ENCODE measurements around the gene EXOC2. TPM values are rescaled to one million over a fixed set of nuclear protein-coding genes. Genes with fewer than 3 reads are reported as not detected.

Gene EXOC2
- total and polyA plus RNA-seq, 10 of the 15 experiments (the other 5 are each of a cell fraction or from before 2014, with no cell fraction given) = 8.7 to 32.8 (median 20.7) TPM

DNA sequence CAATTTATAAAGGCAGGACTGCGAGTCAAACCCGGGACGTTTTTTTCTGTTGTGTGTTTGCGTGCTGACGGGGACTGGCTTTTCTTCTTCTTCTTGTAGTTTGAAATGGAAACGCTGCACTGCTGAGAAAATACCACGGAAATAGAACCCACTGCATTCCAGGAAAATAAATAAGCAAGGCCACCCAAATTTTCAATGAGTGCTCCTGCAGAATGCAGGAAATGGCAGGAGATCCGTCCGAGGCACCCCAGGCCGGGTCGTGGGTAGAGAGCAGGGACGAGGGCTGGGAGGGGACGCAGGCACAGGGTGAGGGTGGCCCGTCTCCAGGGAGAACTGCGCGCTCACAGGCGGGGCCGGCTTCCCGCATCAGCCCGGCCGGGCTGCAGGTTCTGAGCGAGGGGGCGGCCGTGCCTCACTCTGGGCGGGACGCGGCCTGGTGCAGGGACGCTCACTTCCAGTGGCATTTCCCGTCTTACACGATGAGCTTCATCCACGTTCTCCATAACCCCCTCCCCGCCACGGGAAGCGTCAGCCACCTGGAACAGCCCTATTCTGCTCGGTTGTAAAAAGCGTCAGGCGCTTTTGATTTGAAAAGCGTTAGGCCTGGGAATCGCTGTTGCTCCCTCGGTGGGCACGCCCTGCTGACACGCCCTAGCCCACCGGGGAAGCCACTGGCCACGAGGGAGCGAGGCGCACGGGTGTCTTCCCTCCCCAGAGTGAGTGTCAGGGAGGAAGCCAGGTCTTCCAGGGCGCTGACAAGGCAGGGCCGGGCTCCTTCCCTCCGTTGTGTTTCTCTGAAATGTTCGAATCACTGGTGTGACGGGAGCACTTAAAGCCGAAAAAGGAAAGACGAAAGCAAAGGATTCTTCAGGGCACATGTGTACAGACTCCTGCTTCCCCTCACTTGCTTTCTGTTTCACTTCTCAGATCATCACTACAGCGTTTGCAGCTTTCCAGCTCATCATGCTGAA, 17.9 kb upstream of the EXOC2 start (continued):
- no peak; the same call in 1 of the 2 replicates for TF ChIP-seq POLR2AphosphoS5 (IDR thresholded peaks at IDR 0.05; ENCODE audit: low read length)
- TF ChIP-seq NFYB (IDR thresholded peaks at IDR 0.05; ENCODE audit: insufficient read depth, low read depth, low read length) = no peak
- TF ChIP-seq TAF1 (IDR thresholded peaks at IDR 0.05; ENCODE audit: borderline replicate concordance, low read depth, low read length) = peak; percentile 33; the same call in 1 of the 2 replicates
- TF ChIP-seq NR2F1 (conservative IDR thresholded peaks at IDR 0.05) = no peak
- TF ChIP-seq PAX5 (IDR thresholded peaks at IDR 0.05; ENCODE audit: borderline replicate concordance, low read depth, low read length) = no peak
- TF ChIP-seq CHD4 (IDR thresholded peaks at IDR 0.05) = no peak
- peak; percentile 77 for TF ChIP-seq CREB1 (IDR thresholded peaks at IDR 0.05; ENCODE audit: low read depth)
- TF ChIP-seq, protein P1, sequence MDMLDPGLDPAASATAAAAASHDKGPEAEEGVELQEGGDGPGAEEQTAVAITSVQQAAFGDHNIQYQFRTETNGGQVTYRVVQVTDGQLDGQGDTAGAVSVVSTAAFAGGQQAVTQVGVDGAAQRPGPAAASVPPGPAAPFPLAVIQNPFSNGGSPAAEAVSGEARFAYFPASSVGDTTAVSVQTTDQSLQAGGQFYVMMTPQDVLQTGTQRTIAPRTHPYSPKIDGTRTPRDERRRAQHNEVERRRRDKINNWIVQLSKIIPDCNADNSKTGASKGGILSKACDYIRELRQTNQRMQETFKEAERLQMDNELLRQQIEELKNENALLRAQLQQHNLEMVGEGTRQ (IDR thresholded peaks at IDR 0.05; ENCODE audit: borderline replicate concordance, low read depth, low read length) = no peak
- TF ChIP-seq STAT3 (IDR thresholded peaks at IDR 0.05; ENCODE audit: low read depth, low read length) = no peak
- TF ChIP-seq RCOR1 (conservative IDR thresholded peaks at IDR 0.05; ENCODE audit: low read depth, low read length) = no peak
- TF ChIP-seq, protein P2, sequence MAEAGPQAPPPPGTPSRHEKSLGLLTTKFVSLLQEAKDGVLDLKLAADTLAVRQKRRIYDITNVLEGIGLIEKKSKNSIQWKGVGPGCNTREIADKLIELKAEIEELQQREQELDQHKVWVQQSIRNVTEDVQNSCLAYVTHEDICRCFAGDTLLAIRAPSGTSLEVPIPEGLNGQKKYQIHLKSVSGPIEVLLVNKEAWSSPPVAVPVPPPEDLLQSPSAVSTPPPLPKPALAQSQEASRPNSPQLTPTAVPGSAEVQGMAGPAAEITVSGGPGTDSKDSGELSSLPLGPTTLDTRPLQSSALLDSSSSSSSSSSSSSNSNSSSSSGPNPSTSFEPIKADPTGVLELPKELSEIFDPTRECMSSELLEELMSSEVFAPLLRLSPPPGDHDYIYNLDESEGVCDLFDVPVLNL (IDR thresholded peaks at IDR 0.05; ENCODE audit: low read depth, low read length) = no peak
- no peak for TF ChIP-seq RAD21 (IDR thresholded peaks at IDR 0.05; ENCODE audit: insufficient read depth, low read depth, low read length)
- TF ChIP-seq, protein P3, sequence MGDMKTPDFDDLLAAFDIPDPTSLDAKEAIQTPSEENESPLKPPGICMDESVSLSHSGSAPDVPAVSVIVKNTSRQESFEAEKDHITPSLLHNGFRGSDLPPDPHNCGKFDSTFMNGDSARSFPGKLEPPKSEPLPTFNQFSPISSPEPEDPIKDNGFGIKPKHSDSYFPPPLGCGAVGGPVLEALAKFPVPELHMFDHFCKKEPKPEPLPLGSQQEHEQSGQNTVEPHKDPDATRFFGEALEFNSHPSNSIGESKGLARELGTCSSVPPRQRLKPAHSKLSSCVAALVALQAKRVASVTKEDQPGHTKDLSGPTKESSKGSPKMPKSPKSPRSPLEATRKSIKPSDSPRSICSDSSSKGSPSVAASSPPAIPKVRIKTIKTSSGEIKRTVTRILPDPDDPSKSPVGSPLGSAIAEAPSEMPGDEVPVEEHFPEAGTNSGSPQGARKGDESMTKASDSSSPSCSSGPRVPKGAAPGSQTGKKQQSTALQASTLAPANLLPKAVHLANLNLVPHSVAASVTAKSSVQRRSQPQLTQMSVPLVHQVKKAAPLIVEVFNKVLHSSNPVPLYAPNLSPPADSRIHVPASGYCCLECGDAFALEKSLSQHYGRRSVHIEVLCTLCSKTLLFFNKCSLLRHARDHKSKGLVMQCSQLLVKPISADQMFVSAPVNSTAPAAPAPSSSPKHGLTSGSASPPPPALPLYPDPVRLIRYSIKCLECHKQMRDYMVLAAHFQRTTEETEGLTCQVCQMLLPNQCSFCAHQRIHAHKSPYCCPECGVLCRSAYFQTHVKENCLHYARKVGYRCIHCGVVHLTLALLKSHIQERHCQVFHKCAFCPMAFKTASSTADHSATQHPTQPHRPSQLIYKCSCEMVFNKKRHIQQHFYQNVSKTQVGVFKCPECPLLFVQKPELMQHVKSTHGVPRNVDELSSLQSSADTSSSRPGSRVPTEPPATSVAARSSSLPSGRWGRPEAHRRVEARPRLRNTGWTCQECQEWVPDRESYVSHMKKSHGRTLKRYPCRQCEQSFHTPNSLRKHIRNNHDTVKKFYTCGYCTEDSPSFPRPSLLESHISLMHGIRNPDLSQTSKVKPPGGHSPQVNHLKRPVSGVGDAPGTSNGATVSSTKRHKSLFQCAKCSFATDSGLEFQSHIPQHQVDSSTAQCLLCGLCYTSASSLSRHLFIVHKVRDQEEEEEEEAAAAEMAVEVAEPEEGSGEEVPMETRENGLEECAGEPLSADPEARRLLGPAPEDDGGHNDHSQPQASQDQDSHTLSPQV (IDR thresholded peaks at IDR 0.05) = no peak
- TF ChIP-seq RBBP5 (conservative IDR thresholded peaks at IDR 0.05) = 0 out of 2 replicates have a peak, but pooled peaks have one; percentile 36
- no peak for TF ChIP-seq SMARCA5 (IDR thresholded peaks at IDR 0.05)
- TF ChIP-seq, protein P4, sequence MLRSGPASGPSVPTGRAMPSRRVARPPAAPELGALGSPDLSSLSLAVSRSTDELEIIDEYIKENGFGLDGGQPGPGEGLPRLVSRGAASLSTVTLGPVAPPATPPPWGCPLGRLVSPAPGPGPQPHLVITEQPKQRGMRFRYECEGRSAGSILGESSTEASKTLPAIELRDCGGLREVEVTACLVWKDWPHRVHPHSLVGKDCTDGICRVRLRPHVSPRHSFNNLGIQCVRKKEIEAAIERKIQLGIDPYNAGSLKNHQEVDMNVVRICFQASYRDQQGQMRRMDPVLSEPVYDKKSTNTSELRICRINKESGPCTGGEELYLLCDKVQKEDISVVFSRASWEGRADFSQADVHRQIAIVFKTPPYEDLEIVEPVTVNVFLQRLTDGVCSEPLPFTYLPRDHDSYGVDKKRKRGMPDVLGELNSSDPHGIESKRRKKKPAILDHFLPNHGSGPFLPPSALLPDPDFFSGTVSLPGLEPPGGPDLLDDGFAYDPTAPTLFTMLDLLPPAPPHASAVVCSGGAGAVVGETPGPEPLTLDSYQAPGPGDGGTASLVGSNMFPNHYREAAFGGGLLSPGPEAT (IDR thresholded peaks at IDR 0.05; ENCODE audit: low read depth) = peak; percentile 21; the same call in 1 of the 2 replicates
- TF ChIP-seq, protein P5, sequence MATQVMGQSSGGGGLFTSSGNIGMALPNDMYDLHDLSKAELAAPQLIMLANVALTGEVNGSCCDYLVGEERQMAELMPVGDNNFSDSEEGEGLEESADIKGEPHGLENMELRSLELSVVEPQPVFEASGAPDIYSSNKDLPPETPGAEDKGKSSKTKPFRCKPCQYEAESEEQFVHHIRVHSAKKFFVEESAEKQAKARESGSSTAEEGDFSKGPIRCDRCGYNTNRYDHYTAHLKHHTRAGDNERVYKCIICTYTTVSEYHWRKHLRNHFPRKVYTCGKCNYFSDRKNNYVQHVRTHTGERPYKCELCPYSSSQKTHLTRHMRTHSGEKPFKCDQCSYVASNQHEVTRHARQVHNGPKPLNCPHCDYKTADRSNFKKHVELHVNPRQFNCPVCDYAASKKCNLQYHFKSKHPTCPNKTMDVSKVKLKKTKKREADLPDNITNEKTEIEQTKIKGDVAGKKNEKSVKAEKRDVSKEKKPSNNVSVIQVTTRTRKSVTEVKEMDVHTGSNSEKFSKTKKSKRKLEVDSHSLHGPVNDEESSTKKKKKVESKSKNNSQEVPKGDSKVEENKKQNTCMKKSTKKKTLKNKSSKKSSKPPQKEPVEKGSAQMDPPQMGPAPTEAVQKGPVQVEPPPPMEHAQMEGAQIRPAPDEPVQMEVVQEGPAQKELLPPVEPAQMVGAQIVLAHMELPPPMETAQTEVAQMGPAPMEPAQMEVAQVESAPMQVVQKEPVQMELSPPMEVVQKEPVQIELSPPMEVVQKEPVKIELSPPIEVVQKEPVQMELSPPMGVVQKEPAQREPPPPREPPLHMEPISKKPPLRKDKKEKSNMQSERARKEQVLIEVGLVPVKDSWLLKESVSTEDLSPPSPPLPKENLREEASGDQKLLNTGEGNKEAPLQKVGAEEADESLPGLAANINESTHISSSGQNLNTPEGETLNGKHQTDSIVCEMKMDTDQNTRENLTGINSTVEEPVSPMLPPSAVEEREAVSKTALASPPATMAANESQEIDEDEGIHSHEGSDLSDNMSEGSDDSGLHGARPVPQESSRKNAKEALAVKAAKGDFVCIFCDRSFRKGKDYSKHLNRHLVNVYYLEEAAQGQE (IDR thresholded peaks at IDR 0.05; ENCODE audit: low read depth, low read length) = no peak
